Left ventricle myocardium superior (tissue), 1 donor: ENCODE results near the gene NODAL. TPM values are rescaled to one million over a fixed set of nuclear protein-coding genes. Genes with fewer than 3 reads are reported as not detected.
"Not testable (repeated sequence)": the region's sequence is repeated elsewhere in the genome, so short reads cannot be mapped to it uniquely, and the experiment has no call there.

ENCODE experiments used
- ATAC-seq: fragments of 200-7000 bp; cut with Tn5 transposase; one replicate; pipeline ENCODE4 v1.9.1; 2020; ENCODE audit warnings: mild to moderate bottlenecking, moderate library complexity
- DNase-seq: peaks from one replicate; pipeline ENCODE4 v3.0.0-alpha.2; 2020
- intact Hi-C: fragments of 100-400 bp; cut with micrococcal nuclease; formaldehyde crosslinking; loops from one replicate; pipeline ENCODE4 v1.11.0; 2022
- long read RNA-seq: library from polyadenylated mRNA; unstranded; transcript quantifications from one replicate; pipeline ENCODE4 v2.0.0, GENCODE V29; 2021
- total RNA-seq: library from RNA; stranded (reverse); fragmentation: NEBNext Ultra II Directional; extraction: Animal tissue kit (Norgen Biotek cat#: 25700); gene quantifications from one replicate; pipeline ENCODE4 v1.2.1, GENCODE V29; 2021
- donor health status: DM: no; HTN: yes; CAD: no; lungs with severe emphysema.

The NODAL gene
- not detected for total RNA-seq
- long read RNA-seq = 0 reads

- DNase-seq (no peak), ATAC-seq (peak; percentile 25)
- intact Hi-C loops = no loop called here
Measured at GRCh38 chr10:70441161-70441894, at the start of gene NODAL. Gene NODAL, minus strand, starts transcription at chr10:70441681. Its CDS starts 14 bp downstream, at chr10:70441667.

DNA sequence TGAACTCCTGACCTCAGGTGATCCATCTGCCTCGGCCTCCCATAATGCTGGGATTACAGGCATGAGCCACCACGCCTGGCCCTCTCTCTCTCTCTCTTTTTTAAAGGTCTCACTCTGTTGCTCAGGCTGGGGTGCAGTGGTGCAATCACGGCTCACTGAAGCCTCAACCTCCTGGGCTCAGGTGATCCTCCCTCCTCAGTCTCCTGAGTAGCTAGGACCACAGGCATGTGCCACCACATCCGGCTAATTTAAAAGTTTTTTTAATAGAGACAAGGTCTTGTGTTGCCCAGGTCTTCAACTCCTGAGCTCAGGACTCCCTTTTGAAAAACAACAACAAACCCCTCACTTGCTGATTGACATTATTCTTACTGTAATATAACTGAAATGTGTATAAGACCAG is 48.7 kb upstream of the NODAL start:
- ATAC-seq (no peak), DNase-seq (no peak)
- intact Hi-C loops = no loop called here

- ATAC-seq = no peak
- intact Hi-C loops = no loop called here
- DNase-seq = no peak
Measured at GRCh38 chr10:70487824-70488223, 46.3 kb upstream of the NODAL start.

DNA sequence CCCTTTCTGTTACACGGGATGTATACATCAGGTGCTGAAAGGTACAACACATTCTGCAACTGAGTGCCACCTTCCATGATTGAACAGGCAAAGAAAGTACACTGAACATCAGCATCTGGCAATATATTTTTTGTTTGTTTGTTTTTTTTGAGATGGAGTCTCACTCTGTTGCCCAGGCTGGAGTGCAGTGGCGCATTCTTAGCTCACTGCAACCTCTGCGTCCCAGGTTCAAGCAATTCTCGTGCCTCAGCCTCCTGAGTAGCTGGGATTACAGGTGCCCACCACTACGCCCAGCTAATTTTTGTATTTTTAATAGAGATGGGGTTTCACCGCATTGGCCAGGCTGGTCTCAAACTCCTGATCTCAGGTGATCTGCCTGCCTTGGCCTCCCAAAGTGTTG is 42.4 kb upstream of the NODAL start:
- DNase-seq, intact Hi-C loops, ATAC-seq: not testable (repeated sequence)

GRCh38 chr10:70482982-70483760 is 41.7 kb upstream of the NODAL start:
- DNase-seq = no peak
- intact Hi-C loops = no loop called here

GRCh38 chr10:70481831-70482530 is 40.5 kb upstream of the NODAL start:
- intact Hi-C loops = no loop called here
- DNase-seq (peak; percentile 81), ATAC-seq (peak; percentile 84)

More at GRCh38 chr10:70482982-70483760, 41.7 kb upstream of the NODAL start:
- ATAC-seq = no peak

DNA sequence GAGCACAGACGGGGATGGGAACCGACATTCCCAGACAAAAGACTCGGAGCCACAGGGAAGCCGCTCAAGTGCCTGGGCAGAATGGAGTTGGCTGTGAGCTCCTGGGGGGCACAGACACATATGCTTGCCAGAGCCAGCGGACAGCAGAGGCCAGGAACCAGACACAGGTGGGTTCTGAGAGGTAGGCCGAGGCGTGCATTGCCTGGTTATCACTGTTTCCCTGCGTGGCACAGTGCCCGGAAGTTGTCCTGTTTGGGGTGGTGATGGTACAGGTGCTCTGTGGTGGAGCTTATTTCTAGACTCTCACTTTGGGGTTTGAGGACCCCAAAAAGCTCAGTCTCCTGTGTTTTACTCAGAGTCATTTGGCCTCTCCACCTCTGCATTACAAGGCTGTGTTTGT is 39.6 kb upstream of the NODAL start:
- no peak for DNase-seq
- no peak for ATAC-seq
- intact Hi-C loops = no loop called here

DNA sequence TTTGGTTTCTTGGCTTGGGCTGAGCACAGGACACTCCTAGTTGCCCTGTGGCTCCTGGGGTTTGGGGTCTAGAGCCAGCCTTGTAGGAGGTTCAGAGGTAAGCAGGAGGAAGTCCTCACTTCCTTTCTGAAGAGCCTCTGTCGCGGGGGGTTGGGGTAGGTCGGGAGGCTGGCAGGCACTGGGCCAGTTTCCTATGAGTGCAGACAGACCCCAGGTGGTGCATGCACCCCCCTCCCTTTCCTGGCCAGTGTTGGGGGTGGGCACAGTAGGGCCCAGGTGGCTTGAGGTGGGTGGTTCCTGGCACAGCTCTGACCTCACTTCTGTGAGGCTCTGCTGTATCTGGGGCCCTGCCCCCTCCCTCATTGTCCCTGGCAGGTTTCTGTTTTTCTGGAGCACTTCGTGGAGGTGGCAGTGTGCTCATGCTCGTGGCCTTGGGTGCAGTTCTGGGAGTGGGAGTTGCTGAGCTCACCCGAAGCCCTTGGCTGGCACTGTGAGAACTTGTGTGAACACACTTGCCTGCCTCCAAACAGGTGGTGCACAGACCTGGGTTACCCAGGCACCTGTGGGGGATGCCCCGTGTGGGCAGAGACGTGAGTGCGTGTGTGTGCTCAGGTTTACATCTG is 38.9 kb upstream of the NODAL start:
- ATAC-seq = no peak
- intact Hi-C loops = no loop called here
- no peak for DNase-seq

- DNase-seq (no peak), ATAC-seq (peak; percentile 19)
- intact Hi-C loops = no loop called here
Measured at GRCh38 chr10:70479626-70480238, 38.3 kb upstream of the NODAL start.

DNA sequence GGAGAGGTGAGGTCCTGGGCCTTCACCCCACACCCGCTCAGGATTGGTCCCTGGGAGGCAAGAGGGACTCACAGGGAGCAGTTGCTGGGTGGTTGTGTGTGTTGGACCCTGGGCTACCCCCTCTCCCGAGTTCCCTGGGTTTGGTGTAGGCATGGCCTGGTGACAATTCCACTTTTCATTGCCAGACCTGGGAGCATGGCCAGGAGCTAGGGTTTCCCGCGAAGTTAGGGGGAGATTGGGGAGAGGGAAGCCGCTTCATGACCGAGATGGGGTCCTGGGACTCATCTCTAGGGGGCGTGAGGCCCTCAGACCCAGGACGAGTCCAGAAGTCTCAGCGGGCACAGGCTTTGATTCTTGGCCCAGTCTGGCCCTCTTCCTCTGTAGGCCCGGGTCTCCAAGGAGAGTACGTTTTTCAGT is 37.7 kb upstream of the NODAL start:
- ATAC-seq = no peak
- intact Hi-C loops = no loop called here
- DNase-seq = no peak

GRCh38 chr10:70478191-70479164 is 37.0 kb upstream of the NODAL start, which contains the start of gene PALD1:
Gene PALD1, plus strand, starts transcription at chr10:70478767. Its CDS starts 47,185 bp downstream, at chr10:70525952.
- peak; percentile 59 for ATAC-seq
- intact Hi-C loops = no loop called here
- DNase-seq = peak; percentile 83

DNA sequence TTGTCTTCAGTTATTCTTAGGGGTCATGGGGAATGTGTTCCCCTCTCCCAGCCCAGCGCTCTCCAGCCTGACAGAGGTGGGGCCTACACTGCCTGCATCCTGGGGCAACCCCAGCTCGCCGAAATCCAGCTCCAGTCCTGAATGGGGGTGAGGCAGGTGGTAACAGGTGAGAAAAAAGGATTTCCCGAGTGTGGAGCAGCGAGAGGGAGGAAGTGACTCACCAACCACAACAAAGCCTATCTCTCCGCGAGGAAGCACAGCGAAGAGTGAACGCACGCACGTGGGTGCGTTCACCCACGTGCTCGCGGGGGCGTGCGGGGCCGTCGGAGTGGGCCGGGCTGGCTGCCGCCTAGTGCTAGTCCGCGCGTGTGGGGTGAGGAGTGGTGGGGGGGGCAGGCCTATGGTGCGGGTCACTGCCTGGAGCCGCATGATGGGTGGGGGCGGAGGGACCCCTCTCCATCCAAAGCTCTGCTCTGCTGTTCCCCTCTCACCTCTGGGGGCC is 36.2 kb upstream of the NODAL start:
- ATAC-seq = peak; percentile 2
- DNase-seq = no peak
- intact Hi-C loops = no loop called here

DNA sequence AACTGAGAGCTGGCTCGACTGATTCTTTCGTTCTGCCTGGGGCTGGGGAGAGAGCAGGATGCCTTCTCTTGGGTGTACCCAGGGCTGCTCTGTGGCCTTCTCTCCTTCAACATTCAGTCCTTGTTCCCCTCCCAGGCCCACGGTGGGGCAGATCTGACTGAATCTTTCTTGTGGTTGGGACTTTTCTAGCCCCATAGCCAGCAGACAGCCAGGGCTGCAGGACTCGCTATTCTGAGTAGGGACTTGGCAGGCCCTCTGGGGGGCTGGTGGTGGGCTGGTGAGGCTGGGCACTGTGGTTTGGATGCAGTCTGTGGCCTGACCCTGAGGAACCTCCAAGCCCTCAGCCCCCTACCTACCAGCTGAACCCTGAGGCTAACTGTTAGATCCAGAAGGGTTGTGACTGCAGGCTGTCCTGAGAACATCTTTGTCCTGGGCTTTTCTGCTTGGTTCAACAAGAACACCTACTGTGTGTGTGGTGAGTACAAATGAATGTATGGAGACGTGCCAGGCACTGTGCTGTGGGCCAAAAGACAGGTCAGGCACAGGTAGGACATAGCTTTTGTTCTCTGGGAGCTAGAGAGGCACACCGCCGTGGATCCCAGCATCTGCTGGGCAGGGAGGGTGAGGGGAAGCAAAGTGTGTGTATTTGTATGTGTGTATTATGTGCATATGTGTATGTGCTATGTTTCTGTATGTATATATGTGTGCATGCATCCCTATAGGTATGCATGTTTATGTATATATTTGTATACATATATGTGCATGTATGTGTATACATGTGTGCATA is 35.0 kb upstream of the NODAL start:
- DNase-seq = no peak
- intact Hi-C loops = no loop called here
- ATAC-seq = no peak

GRCh38 chr10:70475661-70476060 is 34.2 kb upstream of the NODAL start:
- no peak for DNase-seq
- no peak for ATAC-seq
- intact Hi-C loops = no loop called here

DNA sequence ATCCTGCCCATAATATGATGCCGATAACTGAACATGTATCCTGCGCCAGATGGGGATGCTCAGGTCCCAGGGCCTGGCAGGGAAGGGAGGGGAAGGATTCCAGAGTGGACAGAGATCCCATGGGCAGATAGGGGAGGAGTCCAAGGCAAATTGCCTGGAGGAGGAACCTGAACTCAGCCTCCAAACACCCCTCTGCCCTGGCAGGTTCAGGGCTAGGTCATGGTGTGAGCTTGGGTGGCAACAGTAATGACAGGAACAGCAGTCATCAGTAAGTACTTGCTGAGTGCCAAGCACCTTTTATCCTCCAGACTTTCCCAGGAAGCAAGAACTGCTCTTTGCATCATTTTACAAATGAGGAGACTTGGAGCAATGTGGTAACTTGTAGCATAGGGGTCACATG is 33.3 kb upstream of the NODAL start:
- intact Hi-C loops = no loop called here
- ATAC-seq = no peak
- no peak for DNase-seq

DNA sequence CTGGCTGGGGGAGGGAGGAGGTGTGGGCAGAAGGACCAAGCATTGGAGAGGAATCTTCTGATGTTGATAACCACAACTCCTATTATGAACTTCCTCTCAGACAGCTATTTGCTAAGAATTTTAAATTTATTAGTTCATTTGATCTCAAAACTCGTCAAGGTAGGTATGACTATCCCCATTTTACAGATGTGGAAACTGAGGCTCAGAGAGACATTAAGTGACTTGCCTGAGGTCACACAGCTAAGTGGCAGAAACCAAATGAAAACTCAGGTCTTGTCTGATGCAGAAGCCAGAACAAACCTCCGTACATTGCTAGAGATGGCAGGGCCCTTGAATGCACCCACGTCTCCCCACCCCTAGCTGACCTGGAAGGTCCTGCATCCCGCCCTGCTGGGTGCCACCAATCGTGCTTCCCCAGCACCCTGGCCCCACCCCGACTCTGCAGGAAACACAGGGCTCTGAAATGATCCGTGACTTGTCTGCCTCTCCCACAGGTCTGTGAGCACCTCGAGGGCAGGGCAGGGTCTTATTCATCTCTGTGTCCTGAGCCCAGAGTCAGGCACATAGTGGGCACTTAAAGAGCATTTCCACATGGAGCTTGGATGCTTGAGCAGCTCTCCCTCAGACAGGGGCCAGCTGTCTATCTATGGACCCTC is 31.4 kb upstream of the NODAL start:
- DNase-seq (no peak), ATAC-seq (no peak)
- intact Hi-C loops = no loop called here
